Smooth muscle cell of the coronary artery (primary cell): ENCODE measurements around the gene ALOX12B. TPM values are rescaled to one million over a fixed set of nuclear protein-coding genes. Genes with fewer than 3 reads are reported as not detected.

Experiments used
- total RNA-seq: library from RNA; depleted of rRNA; stranded (reverse); fragments of >200 nt; gene quantifications from 2 replicates; pipeline ENCODE4 v1.2.3, GENCODE V29; 2014; ENCODE audit warnings: low replicate concordance

ALOX12B gene
- total RNA-seq: not detected in 2 replicates

GRCh38 chr17:8087075-8087951 is at the start of gene ALOX12B:
Gene ALOX12B (minus strand): TSS chr17:8087716. CDS start chr17:8087442, 274 bp downstream.

GRCh38 chr17:8123695-8124349 is 36.3 kb upstream of the ALOX12B start, which contains the start of gene HES7:
Gene HES7 (minus strand): TSS chr17:8124106. CDS start chr17:8124084, 22 bp downstream.

GRCh38 chr17:8117980-8118768 is 30.7 kb upstream of the ALOX12B start, which contains the start of gene ALOXE3:
Gene ALOXE3 (minus strand): TSS chr17:8118514. CDS start chr17:8117990, 524 bp downstream.

GRCh38 chr17:8038954-8039610 is 48.4 kb downstream of the ALOX12B start, which contains the start of gene ALOX15B:
Gene ALOX15B (plus strand): TSS chr17:8039059. CDS start chr17:8039156, 97 bp downstream.

Other genes with a start within 250 kb of the ALOX12B start
- 0.23 TPM in 2 replicates for gene TMEM88, start 232.7 kb downstream of the ALOX12B start, total RNA-seq
- gene NAA38, start 230.2 kb downstream of the ALOX12B start, total RNA-seq: 145 and 157 TPM in 2 replicates
- 7.5 and 8.3 TPM in 2 replicates for gene CYB5D1, start 229.7 kb downstream of the ALOX12B start, total RNA-seq
- gene CHD3, start 198.9 kb downstream of the ALOX12B start, total RNA-seq: 179 and 468 TPM in 2 replicates
- 0.98 and 1.1 TPM in 2 replicates for gene RNF227, start 171.4 kb downstream of the ALOX12B start, total RNA-seq
- 0.15 TPM in 1 of 2 replicates, not detected in the other for gene KCNAB3, start 157.9 kb downstream of the ALOX12B start, total RNA-seq
- 57.1 and 61.6 TPM in 2 replicates for gene TRAPPC1, start 155.8 kb downstream of the ALOX12B start, total RNA-seq
- gene CNTROB, start 155.5 kb downstream of the ALOX12B start, total RNA-seq: 16.1 and 18.1 TPM in 2 replicates
- not detected in 2 replicates for gene GUCY2D, start 85.1 kb downstream of the ALOX12B start, total RNA-seq
- 0.12 TPM in 1 of 2 replicates, not detected in the other for gene ALOX15B, start 48.7 kb downstream of the ALOX12B start, total RNA-seq
- not detected in 2 replicates for gene ALOXE3, start 30.8 kb upstream of the ALOX12B start, total RNA-seq
- not detected in 2 replicates for gene HES7, start 36.4 kb upstream of the ALOX12B start, total RNA-seq
- 2.5 and 4.8 TPM in 2 replicates for gene PER1, start 64.7 kb upstream of the ALOX12B start, total RNA-seq
- 1.9 and 4.6 TPM in 2 replicates for gene VAMP2, start 75.2 kb upstream of the ALOX12B start, total RNA-seq
- 19.0 and 38.0 TPM in 2 replicates for gene TMEM107, start 88.7 kb upstream of the ALOX12B start, total RNA-seq
- gene BORCS6, start 102.5 kb upstream of the ALOX12B start, total RNA-seq: 4.2 and 6.9 TPM in 2 replicates
- 2.2 and 8.6 TPM in 2 replicates for gene AURKB, start 122.9 kb upstream of the ALOX12B start, total RNA-seq
- 2.0 and 2.3 TPM in 2 replicates for gene CTC1, start 160.3 kb upstream of the ALOX12B start, total RNA-seq
- gene PFAS, start 161.6 kb upstream of the ALOX12B start, total RNA-seq: 6.9 and 14.6 TPM in 2 replicates
- 4.1 and 11.0 TPM in 2 replicates for gene RANGRF, start 201.0 kb upstream of the ALOX12B start, total RNA-seq
- under 0.01 and 0.75 TPM in 2 replicates for gene SLC25A35, start 207.7 kb upstream of the ALOX12B start, total RNA-seq
- gene ARHGEF15, start 222.5 kb upstream of the ALOX12B start, total RNA-seq: under 0.01 and 0.70 TPM in 2 replicates